G401 (cell line): ENCODE results near the gene TCERG1. TPM values are rescaled to one million over a fixed set of nuclear protein-coding genes. Genes with fewer than 3 reads are reported as not detected.

ENCODE experiments used
- DNase-seq: peaks from one replicate; pipeline ENCODE4 v3.0.0-alpha.2; 2015; ENCODE audit warnings: low spot score
- in situ Hi-C: cut with HindIII; loops from 2 replicates; pipeline ENCODE4 v1.10.0; 2016; ENCODE audit warnings: low sequenced_read_pairs, mixed read lengths
- total RNA-seq: library from RNA; depleted of rRNA; stranded (reverse); fragments of >200 nt; shearing (Covaris generic); gene quantifications from 2 replicates; pipeline ENCODE4 v1.2.3, GENCODE V29; 2014; rRNA removed

Gene TCERG1
- total RNA-seq = 33.9 and 36.1 TPM in 2 replicates

DNA sequence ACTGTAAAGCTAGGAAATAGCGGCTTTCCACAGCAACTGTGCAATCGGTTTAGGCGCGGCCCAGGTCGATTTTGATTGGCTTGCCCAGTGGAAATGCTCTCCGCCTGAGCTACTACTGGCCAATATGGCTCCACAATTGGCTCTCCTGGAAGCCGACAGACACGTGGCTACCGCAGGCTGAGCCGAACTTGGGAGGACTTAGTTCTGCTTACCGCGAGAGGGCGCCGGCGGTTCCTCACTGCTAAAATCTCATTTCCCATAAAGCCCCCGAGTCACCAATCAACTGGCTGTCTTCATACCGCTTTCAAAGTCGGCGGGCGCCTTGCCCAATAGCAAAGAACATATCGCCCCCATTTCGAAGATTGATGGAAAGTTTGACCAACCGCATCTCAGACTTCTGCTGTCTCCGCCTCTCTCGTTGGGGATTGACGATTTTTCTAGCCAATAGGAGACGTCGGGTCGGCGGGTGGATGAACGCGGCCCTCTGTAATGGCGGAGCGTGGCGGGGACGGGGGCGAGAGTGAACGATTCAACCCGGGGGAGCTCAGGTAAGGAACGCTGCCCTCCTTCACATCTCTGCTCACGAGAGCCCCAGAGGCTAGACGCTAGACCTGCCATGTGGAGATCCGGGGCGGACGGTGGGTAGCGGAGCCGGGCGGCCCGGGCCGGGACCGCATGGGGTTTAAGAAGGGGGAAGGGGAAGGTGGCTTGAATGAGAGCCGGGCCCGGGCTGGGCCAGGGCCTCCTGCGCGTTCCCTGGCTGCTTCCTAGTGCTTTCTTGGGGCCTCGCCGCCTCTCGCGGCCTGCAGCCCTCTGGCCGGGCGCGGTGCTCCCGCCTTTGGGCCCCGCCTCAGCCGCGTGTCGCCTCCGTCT, at the start of gene TCERG1:
TCERG1 (plus strand) TSS at position 473 of the 873 bp plus-strand sequence; CDS start at position 490, 17 bp downstream.
- DNase-seq = peak; percentile 100
- in situ Hi-C loops = no loop called here

DNA sequence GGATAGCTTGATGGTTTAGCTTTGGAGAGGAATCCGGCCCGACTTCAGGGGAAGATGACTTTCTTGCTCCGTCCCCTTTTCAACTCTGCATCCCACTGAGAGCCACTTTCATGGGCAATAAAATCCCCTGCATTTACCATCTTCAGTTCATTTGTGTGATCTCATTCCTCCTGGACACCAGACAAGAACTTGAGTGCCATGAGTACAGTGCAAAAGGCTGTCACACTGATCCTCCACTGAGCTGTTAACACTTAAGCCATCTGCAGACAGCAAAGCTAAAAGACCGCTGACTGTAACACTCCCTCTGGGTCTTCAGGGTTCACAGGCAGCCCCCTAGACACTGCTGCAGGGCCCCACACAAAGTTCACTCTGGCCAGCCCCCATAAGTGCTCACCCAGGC, 48.3 kb upstream of the TCERG1 start:
- DNase-seq = no peak
- in situ Hi-C loops = no loop called here

DNA sequence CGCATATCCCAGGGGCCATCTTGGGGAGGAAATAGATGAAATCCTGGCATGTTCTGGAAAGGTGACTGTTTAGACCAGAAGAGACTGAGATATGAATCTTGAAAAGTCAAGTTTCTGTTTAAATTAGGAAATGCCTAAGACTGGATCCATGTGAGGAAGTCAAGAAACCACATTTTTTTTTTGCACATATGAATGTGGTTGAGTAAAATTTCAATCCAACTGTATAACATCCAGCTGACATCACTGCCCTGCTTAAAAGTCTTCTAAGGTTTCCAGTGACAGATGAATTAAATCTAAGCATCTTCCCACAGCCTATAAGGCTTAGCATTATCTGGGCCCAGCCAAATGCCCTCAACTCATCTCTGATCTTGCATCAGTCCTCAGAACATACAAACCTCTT, 47.7 kb upstream of the TCERG1 start:
- DNase-seq = no peak
- in situ Hi-C loops = no loop called here

DNA sequence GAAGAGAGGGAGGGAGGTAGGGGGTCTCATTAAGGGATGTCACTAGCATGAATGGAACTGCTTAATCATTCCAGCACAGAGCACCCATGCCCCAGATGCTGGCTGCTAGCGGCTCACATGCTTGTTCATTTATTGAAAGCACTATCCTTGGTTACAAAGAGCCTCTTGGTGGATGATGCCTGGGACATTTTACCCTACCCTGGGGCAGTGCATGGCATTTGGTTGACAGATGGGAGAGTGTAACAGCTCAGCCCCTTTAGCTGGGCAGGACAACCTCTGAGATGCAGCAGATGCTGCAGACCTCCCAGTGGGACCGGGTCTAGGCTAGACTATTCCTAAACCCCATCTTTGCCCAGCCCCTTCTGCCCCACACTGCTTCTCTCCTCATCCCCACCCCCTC, 46.9 kb upstream of the TCERG1 start:
- in situ Hi-C loops = no loop called here
- DNase-seq = no peak

DNA sequence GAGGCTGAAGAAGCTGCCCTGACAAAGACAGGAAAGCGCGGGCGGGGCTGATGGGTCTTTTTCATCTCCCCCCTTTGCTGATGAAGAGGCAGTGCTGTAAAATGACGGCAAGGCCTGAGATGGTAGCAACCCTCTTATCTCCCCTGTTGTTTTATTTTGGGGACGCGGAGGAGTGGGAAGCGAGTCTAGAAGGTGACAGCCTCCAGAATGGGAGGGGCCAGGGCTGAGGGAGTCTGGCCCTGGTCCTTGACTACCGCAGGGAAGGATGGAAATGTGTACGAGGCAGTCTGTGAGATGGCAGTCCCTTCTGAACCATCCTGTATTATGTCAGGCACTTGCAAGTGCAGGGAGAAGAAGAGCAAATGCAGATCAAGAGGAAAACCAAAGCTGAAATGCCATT, 46.1 kb upstream of the TCERG1 start:
- in situ Hi-C loops = no loop called here
- DNase-seq = no peak

DNA sequence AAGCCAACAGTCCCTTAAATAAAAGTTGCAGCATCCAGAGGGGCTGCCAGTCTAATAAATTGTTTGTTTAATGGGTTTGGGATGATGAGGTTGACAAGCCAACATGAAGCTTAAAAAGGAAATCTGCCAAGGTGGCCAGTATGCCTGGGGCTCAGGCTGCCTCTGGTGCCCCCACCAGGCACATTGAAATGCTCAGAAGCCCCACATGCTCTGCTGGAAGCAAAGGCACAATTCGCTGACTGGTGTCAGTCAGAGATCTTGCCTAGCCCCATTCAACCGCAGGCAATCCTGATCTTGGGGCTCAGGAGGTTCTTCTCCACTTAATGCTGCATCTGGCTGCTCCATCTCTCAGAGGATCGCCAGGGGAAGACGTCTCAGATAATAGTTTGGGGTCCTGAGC, 44.2 kb upstream of the TCERG1 start:
- DNase-seq = no peak
- in situ Hi-C loops = no loop called here

DNA sequence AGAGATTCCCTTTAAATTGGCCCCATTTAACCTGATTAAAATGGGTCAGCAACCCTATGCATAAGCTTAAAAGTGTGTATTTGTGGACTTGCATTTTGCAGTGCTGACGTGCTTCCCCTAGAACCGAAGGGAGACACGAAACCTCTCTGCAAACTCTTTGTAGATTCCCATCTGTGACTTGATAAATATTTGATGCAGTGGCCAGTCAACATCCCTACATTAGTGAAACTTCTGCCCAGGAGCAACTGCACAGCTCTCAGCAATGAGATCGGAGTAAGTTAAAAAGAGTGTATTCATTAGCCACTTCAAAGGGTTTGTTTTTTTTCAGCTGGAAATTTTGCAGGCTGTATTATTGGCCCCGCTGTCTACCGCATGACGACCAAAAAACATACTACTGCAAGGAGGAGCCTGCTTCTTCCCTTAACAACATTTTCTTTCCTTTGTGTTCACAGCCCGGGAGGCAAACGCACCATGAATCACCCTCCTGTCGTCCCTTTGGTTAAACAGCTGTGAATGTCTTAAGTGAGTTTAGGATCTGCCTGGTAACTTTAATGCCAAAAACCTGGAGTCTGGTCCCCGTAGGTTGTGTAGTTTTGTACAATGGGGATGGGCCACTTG, 38.0 kb upstream of the TCERG1 start:
- DNase-seq = no peak
- in situ Hi-C loops = no loop called here

DNA sequence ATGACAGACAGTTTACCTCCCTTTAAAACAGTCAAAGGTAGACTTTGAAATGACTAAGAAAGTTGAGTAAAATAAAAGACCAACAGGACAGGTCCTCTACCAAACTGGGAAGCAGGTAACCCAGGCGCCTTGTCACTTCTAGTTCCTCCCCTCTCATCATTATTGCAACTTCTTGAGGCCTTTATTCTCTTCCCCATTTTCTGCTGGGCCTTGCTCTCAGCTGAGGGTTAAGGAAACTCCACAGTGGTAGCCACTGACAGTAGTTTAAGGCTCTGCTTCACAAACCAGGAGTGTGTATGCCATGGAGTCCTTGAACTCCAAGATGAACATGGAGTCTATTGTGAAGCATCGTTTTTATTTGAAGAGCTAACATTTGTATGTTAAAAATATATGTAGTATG, 36.9 kb upstream of the TCERG1 start:
- in situ Hi-C loops = no loop called here
- DNase-seq = no peak

DNA sequence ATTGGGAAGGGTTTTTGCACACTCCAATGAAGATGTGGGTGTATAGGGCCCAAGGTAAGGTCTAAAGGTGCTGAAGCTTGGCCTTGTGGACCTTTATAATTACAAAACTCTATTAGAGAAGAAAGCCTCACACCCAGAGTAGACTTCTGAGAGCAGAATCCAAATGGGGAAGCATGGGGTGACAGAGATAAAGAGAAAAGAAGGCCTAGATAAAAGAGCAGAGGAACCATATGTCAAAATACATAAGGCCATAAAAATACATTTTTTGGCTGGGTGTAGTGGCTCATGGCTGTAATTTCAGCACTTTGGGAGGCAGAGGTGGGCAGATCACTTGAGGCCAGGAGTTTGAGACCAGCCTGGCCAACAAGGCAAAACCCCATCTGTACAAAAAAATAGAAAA, 27.4 kb upstream of the TCERG1 start:
- no peak for DNase-seq
- in situ Hi-C loops = no loop called here

DNA sequence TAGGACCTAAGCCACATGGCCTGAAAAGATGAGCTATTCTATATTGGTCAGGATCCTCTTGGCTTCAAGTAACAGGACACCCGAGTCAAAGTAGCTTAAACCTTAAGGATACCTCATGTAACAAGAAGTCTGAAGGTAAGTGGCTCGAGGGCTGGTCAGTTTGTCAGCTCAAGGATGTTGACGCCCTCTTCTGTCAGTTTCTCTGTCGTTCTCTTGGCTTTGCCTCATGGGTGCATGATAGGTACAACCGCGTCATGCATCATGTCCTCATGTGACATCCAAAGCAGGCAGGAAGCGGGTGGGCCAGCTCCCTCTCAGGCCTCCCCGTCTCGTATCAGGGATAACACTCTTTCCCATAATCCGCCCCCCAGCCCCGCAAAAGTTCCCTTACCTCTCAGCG, 22.1 kb upstream of the TCERG1 start:
- in situ Hi-C loops = no loop called here
- DNase-seq = no peak

DNA sequence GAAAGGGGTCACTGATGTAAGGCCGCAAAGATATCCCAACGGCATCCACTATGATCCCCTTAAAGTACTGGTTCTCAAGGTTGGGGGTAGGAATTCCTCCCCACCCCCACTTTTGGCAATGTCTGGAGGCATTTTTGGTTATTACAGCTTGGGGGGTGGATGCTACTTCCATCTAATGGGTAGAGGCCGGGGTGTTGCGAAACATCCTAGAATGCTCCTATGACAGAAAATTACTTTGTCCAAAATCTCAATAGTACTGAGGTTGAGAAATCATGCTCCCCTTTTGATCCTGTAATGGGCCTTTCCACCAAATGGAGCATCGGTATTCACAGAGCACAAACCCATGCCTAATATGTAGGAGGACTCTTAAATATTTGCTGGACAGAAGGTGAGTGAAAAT, 20.8 kb upstream of the TCERG1 start:
- in situ Hi-C loops = no loop called here
- DNase-seq = no peak

DNA sequence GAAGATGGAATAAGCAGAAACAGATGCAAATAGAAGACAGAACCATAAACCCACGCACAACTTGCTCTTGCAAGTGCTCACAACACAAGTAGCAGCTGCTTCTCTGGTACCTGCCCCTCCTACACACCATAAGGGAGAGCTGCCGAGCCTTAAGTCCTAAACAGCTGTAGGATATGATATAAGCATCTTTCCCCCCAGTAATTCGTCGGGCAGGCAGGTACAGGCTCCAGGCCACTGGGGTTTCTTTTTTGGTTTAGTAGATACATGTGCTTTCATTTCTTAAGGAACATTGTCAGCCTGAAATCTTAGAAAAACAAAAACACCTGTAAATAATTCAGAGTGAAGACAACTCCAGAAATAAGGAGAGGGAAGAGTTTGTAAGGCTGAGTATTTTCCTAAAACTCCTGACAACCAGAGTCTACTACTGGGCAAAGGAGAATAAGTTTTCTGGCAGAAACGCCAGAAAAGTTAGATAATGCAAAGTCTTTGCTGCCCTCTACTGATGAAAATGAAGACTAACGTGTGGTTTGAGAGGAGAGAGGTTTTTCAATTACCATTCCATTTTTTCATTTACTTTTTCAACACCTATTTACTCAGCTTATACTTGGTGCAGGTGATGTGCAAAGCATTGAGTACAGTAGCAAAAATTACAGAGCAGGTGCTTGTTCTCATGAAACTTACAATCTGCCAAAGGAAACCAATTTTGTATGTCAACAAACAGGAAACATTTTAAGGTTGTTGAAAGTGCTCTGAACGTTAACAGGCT, 20.1 kb upstream of the TCERG1 start:
- in situ Hi-C loops = no loop called here
- peak; percentile 40 for DNase-seq

DNA sequence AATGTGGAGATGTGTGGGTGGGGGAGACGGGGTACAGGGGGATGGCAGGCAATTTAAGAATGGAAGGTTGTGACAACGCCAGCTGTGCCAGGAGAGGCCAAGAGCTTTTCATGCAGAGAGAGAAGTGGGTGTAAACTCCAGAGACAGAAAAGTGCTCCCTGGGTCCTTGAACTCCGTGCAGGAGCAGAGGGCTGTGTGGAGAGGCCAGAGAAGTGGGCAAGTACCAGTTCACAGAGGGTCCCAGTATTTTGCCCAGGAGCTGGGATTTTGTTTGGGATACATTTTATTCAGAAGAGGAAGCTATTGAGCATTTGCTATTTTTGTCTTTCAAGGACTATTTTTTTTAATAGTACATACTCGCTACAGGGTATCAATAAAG, 19.5 kb upstream of the TCERG1 start:
- in situ Hi-C loops = no loop called here
- no peak for DNase-seq

DNA sequence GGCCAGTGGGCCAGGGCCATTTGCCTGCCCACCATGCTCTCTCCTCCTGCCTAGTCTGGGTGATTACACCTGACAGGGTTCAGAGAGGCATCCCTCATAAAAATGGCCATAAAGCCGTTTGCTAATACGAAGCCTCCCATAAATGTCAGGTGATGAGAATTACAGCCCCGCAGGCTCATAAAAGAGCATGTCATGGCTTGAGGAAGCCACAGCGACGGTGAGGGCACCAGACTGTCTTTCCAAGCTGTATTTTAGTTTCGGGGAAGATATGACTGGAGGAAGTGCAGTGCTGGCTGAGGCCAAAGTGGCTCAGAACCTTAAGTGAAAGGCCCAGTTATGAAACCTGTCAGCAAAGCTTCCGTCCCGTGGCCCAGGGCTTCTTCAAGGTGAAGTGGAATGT, 18.5 kb upstream of the TCERG1 start:
- DNase-seq = no peak
- in situ Hi-C loops = no loop called here

DNA sequence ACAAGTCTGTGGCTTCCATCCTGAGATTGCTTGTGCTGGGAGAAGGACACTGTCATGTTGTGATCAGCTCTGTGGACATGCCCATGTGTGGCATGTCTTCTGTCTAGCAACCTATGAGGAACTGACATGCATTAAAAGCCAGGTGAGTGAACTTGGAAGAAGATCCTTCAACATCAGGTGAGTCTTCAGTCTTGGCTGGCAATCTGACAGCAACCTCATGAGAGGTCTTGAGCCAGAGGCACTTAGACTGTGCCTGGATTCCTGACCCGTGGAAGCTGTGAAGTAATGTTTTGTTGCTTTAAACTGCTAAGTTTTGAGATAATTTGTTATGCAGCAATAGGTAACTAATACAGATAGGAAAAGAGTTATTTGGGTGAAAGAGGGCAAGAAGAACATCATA, 6.8 kb upstream of the TCERG1 start:
- in situ Hi-C loops = no loop called here
- DNase-seq = no peak

DNA sequence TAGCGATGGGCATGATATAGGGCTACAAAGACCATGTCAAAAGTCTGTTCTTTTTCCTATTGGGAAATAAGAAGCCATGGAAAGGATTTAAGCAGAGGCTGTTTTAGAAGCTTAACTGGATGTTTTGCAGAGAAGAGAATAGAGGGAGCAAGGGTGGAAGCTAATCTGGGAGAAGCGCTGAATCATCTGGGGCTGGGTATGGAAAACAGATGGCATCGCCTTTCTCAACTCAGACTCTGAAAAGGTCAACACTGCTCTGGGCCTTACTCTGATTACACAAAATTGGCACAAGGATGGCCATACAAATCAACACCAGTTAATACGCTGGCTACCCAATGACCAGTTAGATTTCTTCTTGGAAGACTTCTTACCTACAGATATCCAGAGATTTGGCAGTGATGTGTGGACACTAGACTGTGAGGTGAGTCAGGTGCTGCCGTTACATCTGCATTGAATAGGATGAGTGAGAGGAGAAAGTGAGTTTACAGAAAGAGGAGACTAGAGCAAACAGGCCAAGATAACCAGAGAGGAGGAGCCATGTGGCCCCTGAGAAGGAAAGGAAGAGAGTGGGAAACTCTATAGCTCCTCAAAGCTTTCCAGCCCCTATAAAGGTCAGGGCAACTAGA, 6.2 kb upstream of the TCERG1 start:
- DNase-seq = no peak
- in situ Hi-C loops = no loop called here

DNA sequence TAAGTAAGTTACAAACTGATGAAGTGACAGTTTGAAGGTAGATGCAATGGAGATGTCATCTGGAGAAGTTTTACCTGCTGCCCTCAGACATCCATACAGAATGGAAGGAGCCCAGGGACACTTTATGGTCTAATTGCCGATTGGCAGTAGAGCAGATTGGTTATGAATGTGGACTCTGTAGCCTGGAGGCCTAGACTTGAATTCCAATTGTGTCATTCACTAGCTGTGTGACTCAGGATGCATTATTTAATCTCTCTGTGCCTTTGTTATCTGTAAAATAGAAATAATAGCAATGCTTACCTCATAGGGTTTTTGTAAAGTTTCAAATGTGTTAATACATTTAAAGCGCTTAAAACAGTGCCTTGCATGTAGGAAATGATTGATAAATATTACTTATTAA, 5.2 kb upstream of the TCERG1 start:
- in situ Hi-C loops = no loop called here
- no peak for DNase-seq

DNA sequence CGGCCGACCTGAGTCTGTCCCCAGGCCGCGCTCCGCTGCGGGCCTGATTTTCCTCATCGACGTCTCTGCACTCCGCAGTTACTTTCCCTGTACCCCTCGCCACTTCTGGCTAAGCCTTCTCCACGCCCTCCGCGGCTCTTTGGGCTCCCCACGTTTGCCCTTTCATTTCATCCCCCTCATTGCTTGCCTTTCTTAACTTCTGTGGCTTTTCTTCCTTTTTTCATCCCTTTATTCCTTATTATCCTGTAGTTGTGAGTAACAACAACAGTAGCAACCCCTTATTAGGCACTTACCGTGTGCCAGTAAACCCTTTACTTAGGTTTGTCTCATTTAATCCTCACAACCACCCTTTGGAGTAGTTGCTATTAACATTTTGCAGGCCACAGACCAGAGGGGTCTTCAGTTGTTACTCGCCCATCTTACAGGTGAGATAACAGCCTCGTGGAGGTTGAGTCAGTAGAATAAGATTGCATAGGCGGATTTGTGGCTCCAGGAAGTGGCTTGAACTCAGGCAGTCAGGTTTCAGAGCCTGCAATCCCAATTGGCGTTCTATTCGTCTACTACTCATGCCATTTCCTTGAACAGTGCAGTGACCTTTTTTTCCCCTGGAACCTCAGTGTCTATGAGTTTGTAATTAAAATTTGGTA, 724 bp downstream of the TCERG1 start:
- peak; percentile 6 for DNase-seq
- in situ Hi-C loops = no loop called here

DNA sequence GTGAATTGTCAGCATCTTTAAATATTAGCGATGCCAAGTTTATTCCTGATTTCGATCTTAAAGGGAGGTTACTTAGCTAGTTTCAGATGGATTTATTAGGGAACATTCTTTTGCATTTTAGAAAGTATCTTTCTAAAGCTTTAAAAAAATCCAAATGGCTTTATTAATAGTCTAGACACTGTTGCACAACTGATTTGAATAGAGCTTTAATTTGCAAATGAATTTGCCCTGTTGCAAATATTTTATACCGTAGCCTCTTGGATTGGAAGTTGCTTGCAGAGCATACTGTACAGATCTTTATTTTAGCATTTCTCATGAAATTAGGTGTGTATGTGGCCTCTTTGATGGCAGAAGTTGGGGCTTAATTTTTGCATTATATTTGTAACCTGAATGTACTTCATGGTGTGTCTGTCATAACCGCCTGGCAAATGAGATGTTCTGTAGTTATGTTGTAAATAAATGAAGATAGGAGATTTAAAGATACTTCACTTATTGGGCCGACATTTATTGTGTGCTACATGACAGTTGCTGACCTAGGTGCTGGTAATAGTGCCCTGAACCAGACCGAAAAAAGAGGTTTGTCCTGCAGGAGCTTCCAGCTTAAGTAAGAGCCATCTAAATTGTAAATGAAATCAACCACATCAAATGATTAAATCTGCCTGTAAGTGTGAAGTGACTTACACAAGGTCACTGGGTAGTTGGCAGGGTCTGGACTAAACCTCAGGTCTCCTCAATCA, 1.8 kb downstream of the TCERG1 start:
- no peak for DNase-seq
- in situ Hi-C loops = no loop called here
